Cardiac muscle cell (in vitro differentiated cells and primary cell): ENCODE results near the gene RPS19BP1. TPM values are rescaled to one million over a fixed set of nuclear protein-coding genes. Genes with fewer than 3 reads are reported as not detected.

ENCODE experiments used
- DNase-seq, 2 donors: peaks; one replicate each; pipeline versions ENCODE4 v3.0.0 to v3.0.0-alpha.2; 2010 to 2017; ENCODE audit warnings: low read depth in 1 of 2, low spot score in 1 of 2
- H3K27ac ChIP-seq: fragments of 200-600 bp; sonication (generic); 2 replicates; pipeline ENCODE4 v1.5.1; 2016
- H3K27me3 ChIP-seq: fragments of 200-600 bp; sonication (generic); 2 replicates; pipeline ENCODE4 v1.6.0; 2016; ENCODE audit warnings: control low read depth
- H3K36me3 ChIP-seq: fragments of 200-600 bp; sonication (generic); 2 replicates; pipeline ENCODE4 v1.5.1; 2016; ENCODE audit warnings: control low read depth
- H3K4me1 ChIP-seq: fragments of 200-600 bp; sonication (generic); 2 replicates; pipeline ENCODE4 v1.8.1; 2017; ENCODE audit warnings: low read depth, mild to moderate bottlenecking, mixed run types
- H3K4me3 ChIP-seq: fragments of 200-600 bp; sonication (generic); 2 replicates; pipeline ENCODE4 v1.5.1; 2016; ENCODE audit warnings: mild to moderate bottlenecking
- H3K9me3 ChIP-seq: fragments of 200-600 bp; sonication (generic); 2 replicates; pipeline ENCODE4 v1.5.1; 2017; ENCODE audit warnings: low read depth, mild to moderate bottlenecking, control low read depth
- polyA plus RNA-seq: library from polyadenylated mRNA; unstranded; fragments of >200 nt; fragmentation: Nextera tagmentation; extraction: Ambion mirVana; gene quantifications from 2 replicates; pipeline ENCODE4 v1.2.1, GENCODE V29; 2016
- total RNA-seq: library from RNA; depleted of rRNA; stranded (reverse); fragments of >200 nt; gene quantifications from 2 replicates; pipeline ENCODE4 v1.2.3, GENCODE V29; 2016
- TF ChIP-seq, protein P1 (sequence below): IDR thresholded peaks from 2 replicates; pipeline ENCODE4 v1.5.1; 2012; ENCODE audit warnings: low read depth, mild to moderate bottlenecking, low read length

Gene RPS19BP1
- total and polyA plus RNA-seq, 2 experiments from 2014 or later = 144 to 150 TPM

DNA sequence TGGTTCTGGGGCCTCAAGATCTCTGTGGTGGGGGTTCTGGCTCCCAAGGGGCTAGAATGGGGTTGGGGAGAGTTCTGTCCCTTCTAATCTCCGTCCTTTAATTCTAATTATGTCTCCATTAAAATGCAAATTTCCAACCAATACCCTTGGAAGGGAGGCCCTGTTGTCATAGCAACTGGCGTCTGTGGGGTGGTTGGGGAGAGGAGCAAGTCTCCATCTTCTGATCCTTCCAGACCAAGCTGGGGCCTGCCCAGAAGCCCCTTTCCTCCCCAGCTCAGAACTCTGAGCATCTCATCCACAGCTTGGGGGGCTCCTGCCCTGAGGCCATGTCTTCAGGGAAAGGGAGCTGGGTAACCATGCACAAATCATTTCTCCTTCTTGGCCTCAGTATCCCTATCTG, 5.4 kb upstream of the RPS19BP1 start:
- no peaks in the 10 kb centered on the region for H3K27me3 ChIP-seq
- H3K36me3 ChIP-seq = no peaks in the 10 kb centered on the region
- no peak overlapping the region for H3K27ac ChIP-seq
- no peaks in the 10 kb centered on the region for H3K4me1 ChIP-seq
- DNase-seq = no peak
- no peaks in the 10 kb centered on the region for H3K9me3 ChIP-seq
- TF ChIP-seq, protein P1, sequence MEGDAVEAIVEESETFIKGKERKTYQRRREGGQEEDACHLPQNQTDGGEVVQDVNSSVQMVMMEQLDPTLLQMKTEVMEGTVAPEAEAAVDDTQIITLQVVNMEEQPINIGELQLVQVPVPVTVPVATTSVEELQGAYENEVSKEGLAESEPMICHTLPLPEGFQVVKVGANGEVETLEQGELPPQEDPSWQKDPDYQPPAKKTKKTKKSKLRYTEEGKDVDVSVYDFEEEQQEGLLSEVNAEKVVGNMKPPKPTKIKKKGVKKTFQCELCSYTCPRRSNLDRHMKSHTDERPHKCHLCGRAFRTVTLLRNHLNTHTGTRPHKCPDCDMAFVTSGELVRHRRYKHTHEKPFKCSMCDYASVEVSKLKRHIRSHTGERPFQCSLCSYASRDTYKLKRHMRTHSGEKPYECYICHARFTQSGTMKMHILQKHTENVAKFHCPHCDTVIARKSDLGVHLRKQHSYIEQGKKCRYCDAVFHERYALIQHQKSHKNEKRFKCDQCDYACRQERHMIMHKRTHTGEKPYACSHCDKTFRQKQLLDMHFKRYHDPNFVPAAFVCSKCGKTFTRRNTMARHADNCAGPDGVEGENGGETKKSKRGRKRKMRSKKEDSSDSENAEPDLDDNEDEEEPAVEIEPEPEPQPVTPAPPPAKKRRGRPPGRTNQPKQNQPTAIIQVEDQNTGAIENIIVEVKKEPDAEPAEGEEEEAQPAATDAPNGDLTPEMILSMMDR = no peak
- no peak overlapping the region for H3K4me3 ChIP-seq

DNA sequence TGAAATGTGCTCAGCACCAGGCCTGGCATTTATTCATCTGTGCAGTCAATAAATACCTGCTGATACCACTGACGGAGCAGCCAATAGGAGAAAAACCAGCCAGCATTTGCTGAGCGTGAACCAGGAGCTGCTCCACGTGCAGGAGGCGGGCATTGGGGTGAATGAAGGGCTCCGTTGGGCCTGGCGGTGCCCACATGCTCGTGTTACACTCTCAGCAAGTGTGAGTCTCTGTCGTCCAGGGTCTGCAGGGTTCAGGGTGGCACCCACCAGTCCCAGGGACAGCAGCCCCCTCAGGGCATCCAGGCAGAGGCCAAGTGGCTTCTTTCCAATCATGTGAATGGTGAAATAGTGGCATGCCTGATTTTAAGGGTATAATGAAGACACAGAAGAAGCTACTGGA, 4.2 kb upstream of the RPS19BP1 start:
- no peaks in the 10 kb centered on the region for H3K27me3 ChIP-seq
- H3K36me3 ChIP-seq = no peaks in the 10 kb centered on the region
- no peak overlapping the region for H3K27ac ChIP-seq
- TF ChIP-seq, protein P1 = no peak
- no peaks in the 10 kb centered on the region for H3K9me3 ChIP-seq
- no peak for DNase-seq
- peaks cover 1% of the 10 kb centered on the region for H3K4me1 ChIP-seq
- no peak overlapping the region for H3K4me3 ChIP-seq

DNA sequence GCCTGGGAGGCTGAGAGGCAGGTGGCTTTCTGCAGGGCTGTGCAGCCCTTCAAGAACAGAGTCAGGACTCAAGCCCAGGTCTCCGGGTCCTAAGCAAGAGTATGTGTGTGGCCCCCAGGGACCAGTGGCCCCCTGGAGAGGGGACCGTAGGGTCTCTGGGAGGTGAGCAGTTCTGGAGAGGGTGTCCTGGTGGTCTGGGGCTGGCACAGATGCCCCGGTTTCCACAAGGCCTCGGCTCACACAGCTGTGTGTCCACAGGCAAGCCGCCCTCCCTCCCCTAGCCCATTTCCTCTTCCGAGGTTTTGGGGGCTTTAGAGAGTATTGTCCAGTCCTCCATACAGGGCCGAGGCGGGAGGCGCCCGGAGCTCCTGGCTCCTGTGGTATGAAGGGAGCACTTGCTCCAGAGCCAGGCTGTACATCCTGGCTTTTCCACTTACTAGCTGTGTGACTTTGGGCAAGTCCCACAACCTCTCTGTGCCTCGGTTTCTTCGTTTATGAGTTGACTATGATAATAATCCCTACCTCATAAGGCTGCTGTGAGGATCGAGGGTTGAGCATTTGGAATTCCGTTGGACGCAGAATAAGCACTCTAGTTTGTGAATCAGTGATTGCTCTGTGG, 3.4 kb upstream of the RPS19BP1 start:
- no peaks in the 10 kb centered on the region for H3K27me3 ChIP-seq
- TF ChIP-seq, protein P1 = no peak
- peaks cover 7% of the 10 kb centered on the region for H3K4me1 ChIP-seq
- no peaks in the 10 kb centered on the region for H3K36me3 ChIP-seq
- no peaks in the 10 kb centered on the region for H3K9me3 ChIP-seq
- no peak for DNase-seq
- H3K4me3 ChIP-seq = no peak overlapping the region
- no peak overlapping the region for H3K27ac ChIP-seq

DNA sequence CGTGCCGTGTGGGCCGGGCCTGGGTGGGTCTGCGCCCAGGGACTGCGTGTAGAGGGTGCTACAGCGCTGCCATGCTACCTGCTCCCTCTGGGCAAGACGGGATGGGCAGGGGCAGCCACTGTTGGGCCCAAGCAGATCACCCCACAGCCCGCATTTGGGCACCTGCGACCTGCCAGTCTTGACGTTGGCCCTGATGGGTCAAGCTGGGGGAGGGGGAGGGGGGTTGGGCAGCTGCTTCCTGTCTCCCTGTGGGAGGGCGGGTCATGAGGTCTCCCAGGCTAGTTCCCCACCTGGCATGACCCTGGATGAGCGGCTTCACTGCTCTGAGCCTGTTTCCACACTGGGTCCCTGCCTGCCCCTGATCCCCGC, 2.8 kb upstream of the RPS19BP1 start:
- Histone ChIP-seq H3K4me3 (no peak overlapping the region), H3K36me3 (no peaks in the 10 kb centered on the region), H3K9me3 (no peaks in the 10 kb centered on the region), H3K4me1 (peaks cover 7% of the 10 kb centered on the region), H3K27ac (no peak overlapping the region), H3K27me3 (no peaks in the 10 kb centered on the region)
- TF ChIP-seq, protein P1 = no peak
- no peak for DNase-seq

DNA sequence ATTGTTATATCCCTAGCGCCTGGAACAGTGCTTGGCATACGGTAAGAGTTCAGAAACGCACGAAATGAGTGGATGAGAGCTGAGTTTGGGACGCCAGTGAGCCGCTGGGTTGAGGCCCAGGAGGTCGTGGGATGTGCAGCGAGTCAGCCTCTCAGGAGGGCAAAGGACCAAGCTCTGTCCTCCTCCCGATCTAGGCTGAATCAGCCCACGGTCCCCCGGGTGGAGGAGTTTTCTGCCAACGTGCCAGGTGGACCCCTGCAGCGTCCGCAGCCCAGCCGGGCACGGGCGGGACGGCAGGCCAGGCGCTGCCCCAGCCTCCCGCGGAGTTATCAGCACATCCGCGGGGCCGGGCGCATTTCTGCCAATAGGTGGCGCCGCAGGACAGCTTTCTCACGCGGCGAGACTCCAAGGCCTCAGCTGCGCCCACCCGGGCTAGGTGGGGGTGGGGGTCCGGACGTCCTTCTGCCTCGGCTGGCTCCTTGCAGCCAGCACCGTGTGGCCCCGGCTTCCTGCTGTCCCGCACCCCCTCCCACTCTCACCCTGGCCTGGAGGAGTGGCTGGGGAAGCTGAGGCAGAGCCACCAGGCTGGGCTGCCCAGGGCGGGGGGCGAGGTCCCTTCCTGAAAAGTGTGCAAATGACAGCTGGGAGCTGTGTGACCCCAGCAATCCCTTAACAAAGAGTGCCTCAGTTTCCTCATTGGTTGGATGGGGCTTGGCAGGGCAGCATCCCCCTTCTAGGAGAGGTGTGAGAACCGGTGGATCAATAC, 2.2 kb upstream of the RPS19BP1 start:
- peak; percentile 81 to 87 for DNase-seq
- Histone ChIP-seq H3K4me3 (no peak overlapping the region), H3K27me3 (no peaks in the 10 kb centered on the region)

More for the DNA sequence above, 2.2 kb upstream of the RPS19BP1 start:
- TF ChIP-seq, protein P1 = peak; percentile 86
- no peaks in the 10 kb centered on the region for H3K36me3 ChIP-seq
- no peak overlapping the region for H3K27ac ChIP-seq
- peaks cover 7% of the 10 kb centered on the region for H3K4me1 ChIP-seq
- H3K9me3 ChIP-seq = no peaks in the 10 kb centered on the region
